Measurements from ENCODE around the gene C12orf76. TPM values are rescaled to one million over a fixed set of nuclear protein-coding genes. Genes with fewer than 3 reads are reported as not detected.
A peak's percentile ranks its signal among the peaks of the same experiment; 100 is the strongest.

The C12orf76 gene
- total and polyA plus RNA-seq, 9 of the 15 experiments (the other 6 are each of a cell fraction or from before 2014, with no cell fraction given): 6.3 to 38.6 (median 12.3) TPM

DNA sequence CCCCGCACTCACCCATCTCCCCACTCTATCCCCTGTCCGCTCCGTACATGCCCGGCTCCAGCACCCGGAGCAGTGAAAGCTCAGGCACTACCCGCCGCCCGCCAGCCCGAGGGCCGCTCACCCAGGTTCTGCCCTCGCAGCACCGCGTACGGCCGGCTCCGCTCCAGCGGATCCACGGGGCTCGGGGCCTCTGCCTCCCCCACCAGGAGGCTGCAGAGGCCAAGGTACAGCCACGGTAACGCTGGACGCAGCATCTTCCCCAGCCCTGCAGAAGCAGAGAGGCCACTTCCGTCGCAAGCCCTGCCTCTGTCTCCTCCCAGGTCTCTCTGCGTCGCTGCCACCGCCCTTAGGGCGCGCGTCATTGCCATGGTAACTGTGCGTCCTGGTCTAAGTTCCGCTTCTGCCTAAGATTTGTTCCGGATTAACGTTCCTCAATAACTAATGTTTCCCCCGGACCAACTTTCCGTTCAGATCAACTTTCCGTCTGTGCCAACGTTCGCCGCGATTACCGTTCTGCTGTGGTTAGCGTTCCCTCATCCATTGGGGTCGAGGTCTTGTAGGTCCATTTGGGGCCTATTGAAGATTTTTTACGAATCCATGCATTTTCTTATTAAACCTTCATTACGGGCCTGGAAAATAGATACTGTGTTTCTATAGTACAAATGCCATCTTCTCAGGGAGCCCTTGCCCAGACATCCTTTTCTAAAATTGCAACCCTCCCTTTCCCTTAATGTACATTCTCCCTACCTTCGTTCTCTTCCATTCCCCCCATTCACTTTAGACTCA, at the start of gene C12orf76 (continued):
- TF ChIP-seq, protein P1, sequence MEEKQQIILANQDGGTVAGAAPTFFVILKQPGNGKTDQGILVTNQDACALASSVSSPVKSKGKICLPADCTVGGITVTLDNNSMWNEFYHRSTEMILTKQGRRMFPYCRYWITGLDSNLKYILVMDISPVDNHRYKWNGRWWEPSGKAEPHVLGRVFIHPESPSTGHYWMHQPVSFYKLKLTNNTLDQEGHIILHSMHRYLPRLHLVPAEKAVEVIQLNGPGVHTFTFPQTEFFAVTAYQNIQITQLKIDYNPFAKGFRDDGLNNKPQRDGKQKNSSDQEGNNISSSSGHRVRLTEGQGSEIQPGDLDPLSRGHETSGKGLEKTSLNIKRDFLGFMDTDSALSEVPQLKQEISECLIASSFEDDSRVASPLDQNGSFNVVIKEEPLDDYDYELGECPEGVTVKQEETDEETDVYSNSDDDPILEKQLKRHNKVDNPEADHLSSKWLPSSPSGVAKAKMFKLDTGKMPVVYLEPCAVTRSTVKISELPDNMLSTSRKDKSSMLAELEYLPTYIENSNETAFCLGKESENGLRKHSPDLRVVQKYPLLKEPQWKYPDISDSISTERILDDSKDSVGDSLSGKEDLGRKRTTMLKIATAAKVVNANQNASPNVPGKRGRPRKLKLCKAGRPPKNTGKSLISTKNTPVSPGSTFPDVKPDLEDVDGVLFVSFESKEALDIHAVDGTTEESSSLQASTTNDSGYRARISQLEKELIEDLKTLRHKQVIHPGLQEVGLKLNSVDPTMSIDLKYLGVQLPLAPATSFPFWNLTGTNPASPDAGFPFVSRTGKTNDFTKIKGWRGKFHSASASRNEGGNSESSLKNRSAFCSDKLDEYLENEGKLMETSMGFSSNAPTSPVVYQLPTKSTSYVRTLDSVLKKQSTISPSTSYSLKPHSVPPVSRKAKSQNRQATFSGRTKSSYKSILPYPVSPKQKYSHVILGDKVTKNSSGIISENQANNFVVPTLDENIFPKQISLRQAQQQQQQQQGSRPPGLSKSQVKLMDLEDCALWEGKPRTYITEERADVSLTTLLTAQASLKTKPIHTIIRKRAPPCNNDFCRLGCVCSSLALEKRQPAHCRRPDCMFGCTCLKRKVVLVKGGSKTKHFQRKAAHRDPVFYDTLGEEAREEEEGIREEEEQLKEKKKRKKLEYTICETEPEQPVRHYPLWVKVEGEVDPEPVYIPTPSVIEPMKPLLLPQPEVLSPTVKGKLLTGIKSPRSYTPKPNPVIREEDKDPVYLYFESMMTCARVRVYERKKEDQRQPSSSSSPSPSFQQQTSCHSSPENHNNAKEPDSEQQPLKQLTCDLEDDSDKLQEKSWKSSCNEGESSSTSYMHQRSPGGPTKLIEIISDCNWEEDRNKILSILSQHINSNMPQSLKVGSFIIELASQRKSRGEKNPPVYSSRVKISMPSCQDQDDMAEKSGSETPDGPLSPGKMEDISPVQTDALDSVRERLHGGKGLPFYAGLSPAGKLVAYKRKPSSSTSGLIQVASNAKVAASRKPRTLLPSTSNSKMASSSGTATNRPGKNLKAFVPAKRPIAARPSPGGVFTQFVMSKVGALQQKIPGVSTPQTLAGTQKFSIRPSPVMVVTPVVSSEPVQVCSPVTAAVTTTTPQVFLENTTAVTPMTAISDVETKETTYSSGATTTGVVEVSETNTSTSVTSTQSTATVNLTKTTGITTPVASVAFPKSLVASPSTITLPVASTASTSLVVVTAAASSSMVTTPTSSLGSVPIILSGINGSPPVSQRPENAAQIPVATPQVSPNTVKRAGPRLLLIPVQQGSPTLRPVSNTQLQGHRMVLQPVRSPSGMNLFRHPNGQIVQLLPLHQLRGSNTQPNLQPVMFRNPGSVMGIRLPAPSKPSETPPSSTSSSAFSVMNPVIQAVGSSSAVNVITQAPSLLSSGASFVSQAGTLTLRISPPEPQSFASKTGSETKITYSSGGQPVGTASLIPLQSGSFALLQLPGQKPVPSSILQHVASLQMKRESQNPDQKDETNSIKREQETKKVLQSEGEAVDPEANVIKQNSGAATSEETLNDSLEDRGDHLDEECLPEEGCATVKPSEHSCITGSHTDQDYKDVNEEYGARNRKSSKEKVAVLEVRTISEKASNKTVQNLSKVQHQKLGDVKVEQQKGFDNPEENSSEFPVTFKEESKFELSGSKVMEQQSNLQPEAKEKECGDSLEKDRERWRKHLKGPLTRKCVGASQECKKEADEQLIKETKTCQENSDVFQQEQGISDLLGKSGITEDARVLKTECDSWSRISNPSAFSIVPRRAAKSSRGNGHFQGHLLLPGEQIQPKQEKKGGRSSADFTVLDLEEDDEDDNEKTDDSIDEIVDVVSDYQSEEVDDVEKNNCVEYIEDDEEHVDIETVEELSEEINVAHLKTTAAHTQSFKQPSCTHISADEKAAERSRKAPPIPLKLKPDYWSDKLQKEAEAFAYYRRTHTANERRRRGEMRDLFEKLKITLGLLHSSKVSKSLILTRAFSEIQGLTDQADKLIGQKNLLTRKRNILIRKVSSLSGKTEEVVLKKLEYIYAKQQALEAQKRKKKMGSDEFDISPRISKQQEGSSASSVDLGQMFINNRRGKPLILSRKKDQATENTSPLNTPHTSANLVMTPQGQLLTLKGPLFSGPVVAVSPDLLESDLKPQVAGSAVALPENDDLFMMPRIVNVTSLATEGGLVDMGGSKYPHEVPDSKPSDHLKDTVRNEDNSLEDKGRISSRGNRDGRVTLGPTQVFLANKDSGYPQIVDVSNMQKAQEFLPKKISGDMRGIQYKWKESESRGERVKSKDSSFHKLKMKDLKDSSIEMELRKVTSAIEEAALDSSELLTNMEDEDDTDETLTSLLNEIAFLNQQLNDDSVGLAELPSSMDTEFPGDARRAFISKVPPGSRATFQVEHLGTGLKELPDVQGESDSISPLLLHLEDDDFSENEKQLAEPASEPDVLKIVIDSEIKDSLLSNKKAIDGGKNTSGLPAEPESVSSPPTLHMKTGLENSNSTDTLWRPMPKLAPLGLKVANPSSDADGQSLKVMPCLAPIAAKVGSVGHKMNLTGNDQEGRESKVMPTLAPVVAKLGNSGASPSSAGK (IDR thresholded peaks at IDR 0.05): peak; percentile 36
- no peak for TF ChIP-seq KLF10 (CRISPR knock-in tag; IDR thresholded peaks at IDR 0.05)
- 0 out of 2 replicates have a peak, but pooled peaks have one; percentile 52 for TF ChIP-seq ZNF584 (CRISPR knock-in tag; IDR thresholded peaks at IDR 0.05; ENCODE audit: low read depth)
- peak; percentile 68 for TF ChIP-seq DACH1 (IDR thresholded peaks at IDR 0.05; ENCODE audit: partially characterized antibody)
- TF ChIP-seq, protein P2, sequence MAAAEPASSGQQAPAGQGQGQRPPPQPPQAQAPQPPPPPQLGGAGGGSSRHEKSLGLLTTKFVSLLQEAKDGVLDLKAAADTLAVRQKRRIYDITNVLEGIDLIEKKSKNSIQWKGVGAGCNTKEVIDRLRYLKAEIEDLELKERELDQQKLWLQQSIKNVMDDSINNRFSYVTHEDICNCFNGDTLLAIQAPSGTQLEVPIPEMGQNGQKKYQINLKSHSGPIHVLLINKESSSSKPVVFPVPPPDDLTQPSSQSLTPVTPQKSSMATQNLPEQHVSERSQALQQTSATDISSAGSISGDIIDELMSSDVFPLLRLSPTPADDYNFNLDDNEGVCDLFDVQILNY (CRISPR knock-in tag; IDR thresholded peaks at IDR 0.05): 0 out of 2 replicates have a peak, but pooled peaks have one; percentile 47
- 0 out of 2 replicates have a peak, but pooled peaks have one; percentile 76 for TF ChIP-seq BRD4 (IDR thresholded peaks at IDR 0.05)
- TF ChIP-seq, protein P3, sequence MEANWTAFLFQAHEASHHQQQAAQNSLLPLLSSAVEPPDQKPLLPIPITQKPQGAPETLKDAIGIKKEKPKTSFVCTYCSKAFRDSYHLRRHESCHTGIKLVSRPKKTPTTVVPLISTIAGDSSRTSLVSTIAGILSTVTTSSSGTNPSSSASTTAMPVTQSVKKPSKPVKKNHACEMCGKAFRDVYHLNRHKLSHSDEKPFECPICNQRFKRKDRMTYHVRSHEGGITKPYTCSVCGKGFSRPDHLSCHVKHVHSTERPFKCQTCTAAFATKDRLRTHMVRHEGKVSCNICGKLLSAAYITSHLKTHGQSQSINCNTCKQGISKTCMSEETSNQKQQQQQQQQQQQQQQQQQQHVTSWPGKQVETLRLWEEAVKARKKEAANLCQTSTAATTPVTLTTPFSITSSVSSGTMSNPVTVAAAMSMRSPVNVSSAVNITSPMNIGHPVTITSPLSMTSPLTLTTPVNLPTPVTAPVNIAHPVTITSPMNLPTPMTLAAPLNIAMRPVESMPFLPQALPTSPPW (CRISPR knock-in tag; IDR thresholded peaks at IDR 0.05): peak; percentile 46; the same call in 1 of the 2 replicates
- TF ChIP-seq OTX1 (CRISPR knock-in tag; IDR thresholded peaks at IDR 0.05): no peak
- TF ChIP-seq ZNF408 (CRISPR knock-in tag; IDR thresholded peaks at IDR 0.05; ENCODE audit: low read depth): no peak
- no peak for TF ChIP-seq FOXP1 (CRISPR knock-in tag; IDR thresholded peaks at IDR 0.05)
- no peak for TF ChIP-seq ZKSCAN1 (IDR thresholded peaks at IDR 0.05; ENCODE audit: low read depth, low read length)
- TF ChIP-seq, protein P4, sequence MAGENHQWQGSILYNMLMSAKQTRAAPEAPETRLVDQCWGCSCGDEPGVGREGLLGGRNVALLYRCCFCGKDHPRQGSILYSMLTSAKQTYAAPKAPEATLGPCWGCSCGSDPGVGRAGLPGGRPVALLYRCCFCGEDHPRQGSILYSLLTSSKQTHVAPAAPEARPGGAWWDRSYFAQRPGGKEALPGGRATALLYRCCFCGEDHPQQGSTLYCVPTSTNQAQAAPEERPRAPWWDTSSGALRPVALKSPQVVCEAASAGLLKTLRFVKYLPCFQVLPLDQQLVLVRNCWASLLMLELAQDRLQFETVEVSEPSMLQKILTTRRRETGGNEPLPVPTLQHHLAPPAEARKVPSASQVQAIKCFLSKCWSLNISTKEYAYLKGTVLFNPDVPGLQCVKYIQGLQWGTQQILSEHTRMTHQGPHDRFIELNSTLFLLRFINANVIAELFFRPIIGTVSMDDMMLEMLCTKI (IDR thresholded peaks at IDR 0.05; ENCODE audit: partially characterized antibody): no peak

Measured in K562 (cell line).